Omental fat pad (tissue), 4 donors: ENCODE data around the gene RAB3C. TPM values are rescaled to one million over a fixed set of nuclear protein-coding genes. Genes with fewer than 3 reads are reported as not detected.

Experiments
- ATAC-seq: fragments of 150-250 bp; one replicate; pipeline ENCODE4 v1.9.1; 2016; ENCODE audit warnings: mild to moderate bottlenecking, moderate library complexity; ENCODE audit not compliant: low FRiP score
- DNase-seq: peaks from one replicate; pipeline ENCODE4 v3.0.0-alpha.2; 2019; ENCODE audit warnings: low spot score
- CTCF ChIP-seq, 3 donors: fragments of 450-650 bp; IDR thresholded peaks; one replicate each; pipeline ENCODE4 v1.5.1; 2016 to 2017; ENCODE audit warnings: antibody characterized with exemption in 3 of 3, mild to moderate bottlenecking in 3 of 3, moderate library complexity in 2 of 3
- total RNA-seq, 4 donors: library from RNA; depleted of rRNA; stranded (reverse); fragments of >200 nt; gene quantifications; one replicate each; pipeline ENCODE4 v1.1.0, GENCODE V29; 2016

The RAB3C gene
- total RNA-seq, 4 donors from 2014 or later = 0.28 to 5.5 (median 2.0) TPM

GRCh38 chr5:58635416-58635815, 52.5 kb downstream of the RAB3C start:
- ATAC-seq (no peak), DNase-seq (no peak)
- no peak for TF ChIP-seq CTCF (IDR thresholded peaks at IDR 0.05)

- ATAC-seq = no peak
Observed at GRCh38 chr5:58640011-58640410, 57.1 kb downstream of the RAB3C start.

GRCh38 chr5:58641533-58641932, 58.7 kb downstream of the RAB3C start:
- DNase-seq = no peak
- no peak for ATAC-seq
- TF ChIP-seq CTCF (IDR thresholded peaks at IDR 0.05) = no peak

More at GRCh38 chr5:58640011-58640410, 57.1 kb downstream of the RAB3C start:
- TF ChIP-seq CTCF (IDR thresholded peaks at IDR 0.05) = no peak
- DNase-seq = no peak

GRCh38 chr5:58648846-58649245, 66.0 kb downstream of the RAB3C start:
- ATAC-seq = no peak
- DNase-seq = no peak
- no peak for TF ChIP-seq CTCF (IDR thresholded peaks at IDR 0.05)

DNA sequence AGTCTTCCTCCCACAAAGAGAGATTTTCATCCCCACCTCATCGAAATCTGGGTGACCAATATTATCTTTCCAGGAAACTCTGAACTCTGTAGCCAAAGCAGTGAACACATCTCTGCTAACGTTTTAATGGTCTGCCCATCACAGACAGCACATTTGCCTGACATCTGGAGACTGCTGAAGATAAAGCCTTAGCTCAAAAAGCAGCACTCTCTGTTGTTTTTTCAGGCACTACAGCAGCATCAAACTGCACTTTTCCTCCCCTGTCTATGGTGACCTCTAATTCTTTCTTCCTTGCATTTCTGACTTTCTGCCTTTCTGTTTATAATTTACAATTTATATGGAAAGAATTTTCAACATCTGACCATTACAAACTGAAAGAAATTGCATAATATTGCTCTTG, 66.8 kb downstream of the RAB3C start:
- ATAC-seq (no peak), DNase-seq (no peak)
- no peak for TF ChIP-seq CTCF (IDR thresholded peaks at IDR 0.05)

GRCh38 chr5:58653521-58653920, 70.6 kb downstream of the RAB3C start:
- DNase-seq = no peak
- ATAC-seq = no peak
- no peak for TF ChIP-seq CTCF (IDR thresholded peaks at IDR 0.05)

GRCh38 chr5:58666141-58666540, 83.3 kb downstream of the RAB3C start:
- ATAC-seq = no peak
- DNase-seq = no peak
- no peak for TF ChIP-seq CTCF (IDR thresholded peaks at IDR 0.05)
